Breast epithelium (tissue), 3 donors: ENCODE results near the gene HOXA11.

Experiments
- POLR2A ChIP-seq: fragments of 450-650 bp; IDR thresholded peaks from one replicate; pipeline ENCODE4 v1.6.1; 2016; ENCODE audit warnings: antibody characterized with exemption, mild to moderate bottlenecking, moderate library complexity
- POLR2AphosphoS5 ChIP-seq, 3 donors: sonication (generic); formaldehyde crosslinking; IDR thresholded peaks; one replicate each; pipeline ENCODE4 v1.6.1; 2017; ENCODE audit warnings: antibody characterized with exemption in 3 of 3
- TF ChIP-seq, protein P1 (sequence below), 3 donors: fragments of 450-650 bp; IDR thresholded peaks; one replicate each; pipeline ENCODE4 v1.5.1; 2016 to 2017; ENCODE audit warnings: antibody characterized with exemption in 3 of 3, mild to moderate bottlenecking in 3 of 3, moderate library complexity in 3 of 3

DNA sequence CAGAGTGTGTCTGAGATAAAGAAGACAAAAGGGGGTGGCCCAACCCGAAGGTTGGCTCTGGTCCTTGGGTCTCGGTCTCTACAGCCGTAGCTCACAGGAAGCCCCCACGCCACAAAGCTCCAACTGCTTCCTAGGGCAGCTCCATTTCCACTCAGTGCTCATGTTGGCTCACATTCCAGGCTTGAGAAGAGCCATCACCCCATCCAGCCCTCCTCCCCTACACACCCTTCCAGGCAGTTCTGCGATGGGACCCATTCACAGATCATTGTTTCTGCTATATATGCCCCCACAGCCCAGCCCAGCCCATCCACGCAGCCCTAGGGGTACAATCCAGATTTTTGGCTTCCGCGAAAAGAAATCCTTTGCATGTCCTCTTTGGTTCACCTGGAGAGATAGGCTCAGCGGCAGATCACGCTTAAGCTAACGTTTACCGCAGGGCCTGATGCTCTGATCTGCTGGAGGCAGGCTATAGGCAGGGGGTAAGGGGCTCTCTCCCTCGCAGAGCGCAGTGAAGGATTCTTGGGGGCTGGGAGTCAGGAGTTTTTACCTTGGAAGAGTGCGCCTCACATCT, 6.2 kb upstream of the HOXA11 start:
- TF ChIP-seq, protein P1, sequence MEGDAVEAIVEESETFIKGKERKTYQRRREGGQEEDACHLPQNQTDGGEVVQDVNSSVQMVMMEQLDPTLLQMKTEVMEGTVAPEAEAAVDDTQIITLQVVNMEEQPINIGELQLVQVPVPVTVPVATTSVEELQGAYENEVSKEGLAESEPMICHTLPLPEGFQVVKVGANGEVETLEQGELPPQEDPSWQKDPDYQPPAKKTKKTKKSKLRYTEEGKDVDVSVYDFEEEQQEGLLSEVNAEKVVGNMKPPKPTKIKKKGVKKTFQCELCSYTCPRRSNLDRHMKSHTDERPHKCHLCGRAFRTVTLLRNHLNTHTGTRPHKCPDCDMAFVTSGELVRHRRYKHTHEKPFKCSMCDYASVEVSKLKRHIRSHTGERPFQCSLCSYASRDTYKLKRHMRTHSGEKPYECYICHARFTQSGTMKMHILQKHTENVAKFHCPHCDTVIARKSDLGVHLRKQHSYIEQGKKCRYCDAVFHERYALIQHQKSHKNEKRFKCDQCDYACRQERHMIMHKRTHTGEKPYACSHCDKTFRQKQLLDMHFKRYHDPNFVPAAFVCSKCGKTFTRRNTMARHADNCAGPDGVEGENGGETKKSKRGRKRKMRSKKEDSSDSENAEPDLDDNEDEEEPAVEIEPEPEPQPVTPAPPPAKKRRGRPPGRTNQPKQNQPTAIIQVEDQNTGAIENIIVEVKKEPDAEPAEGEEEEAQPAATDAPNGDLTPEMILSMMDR (IDR thresholded peaks at IDR 0.05): no peak
- no peak for TF ChIP-seq POLR2A
- no peak for TF ChIP-seq POLR2AphosphoS5 (IDR thresholded peaks at IDR 0.05)
